SK-N-SH (cell line): Measurements from ENCODE around the gene TACC2. TPM values are rescaled to one million over a fixed set of nuclear protein-coding genes. Genes with fewer than 3 reads are reported as not detected.

ENCODE experiments used
- CTCF ChIA-PET: fragments of 300-600, 350-600 bp; formaldehyde crosslinking; extraction: SDS; loops from one replicate; lab custom pipeline; 2021; lab: Yijun Ruan, JAX
- POLR2A ChIA-PET: fragments of 350-600 bp; sonication (Branson Sonifier 250); formaldehyde crosslinking; extraction: SDS; loops from one replicate; lab custom pipeline; 2020; ENCODE audit warnings: antibody characterized with exemption, inconsistent platforms; lab: Yijun Ruan, JAX
- DNase-seq: peaks from one replicate; pipeline ENCODE4 v3.0.0; 2012
- H2AFZ ChIP-seq: fragments of 200-600 bp; sonication (generic); 2 replicates; pipeline ENCODE4 v1.8.1; 2016; ENCODE audit warnings: antibody characterized with exemption, mild to moderate bottlenecking, low read depth
- H3F3A ChIP-seq: fragments of 200-600 bp; sonication (generic); replicated peaks from 2 replicates; pipeline ENCODE3; 2016; ENCODE audit warnings: antibody characterized with exemption, mild to moderate bottlenecking; ENCODE audit not compliant: insufficient read depth
- H3K27ac ChIP-seq, 2 experiments: fragments of 200-500 bp in 1 of 2; fragments of 200-600 bp in 1 of 2; sonication (Bioruptor generic) in 1 of 2; sonication (generic), shearing (Covaris generic) in 1 of 2; 2 replicates each; pipeline versions ENCODE4 v1.5.1 to v1.6.1; 2014 to 2016; ENCODE audit warnings: low read depth in 2 of 2, inconsistent platforms in 1 of 2, low read length in 1 of 2, mild to moderate bottlenecking in 1 of 2, mixed read lengths in 1 of 2
- H3K27me3 ChIP-seq: fragments of 200-600 bp; sonication (generic), shearing (Covaris generic); 2 replicates; pipeline ENCODE4 v1.6.1; 2016; ENCODE audit warnings: mixed run types; ENCODE audit not compliant: insufficient read depth
- H3K36me3 ChIP-seq, 2 experiments: fragments of 200-500 bp in 1 of 2; fragments of 200-600 bp in 1 of 2; sonication (Bioruptor generic) in 1 of 2; sonication (generic) in 1 of 2; replicated peaks in 1 of 2; 2 replicates each; pipeline versions ENCODE3 to v1.5.1; 2014 to 2016; ENCODE audit warnings: low read length in 1 of 2, mild to moderate bottlenecking in 1 of 2; ENCODE audit not compliant: insufficient read depth in 2 of 2, control insufficient read depth in 1 of 2
- H3K4me1 ChIP-seq, 2 experiments: fragments of 200-500 bp in 1 of 2; fragments of 200-600 bp in 1 of 2; sonication (Bioruptor generic) in 1 of 2; sonication (generic), shearing (Covaris generic) in 1 of 2; 2 replicates each; pipeline versions ENCODE4 v1.5.1 to v1.6.1; 2014 to 2016; ENCODE audit warnings: low read depth in 1 of 2, low read length in 1 of 2, mixed run types in 1 of 2; ENCODE audit not compliant: insufficient read depth in 2 of 2, control insufficient read depth in 1 of 2
- H3K4me2 ChIP-seq: fragments of 200-600 bp; sonication (generic), shearing (Covaris generic); 2 replicates; pipeline ENCODE4 v1.6.1; 2017; ENCODE audit warnings: mixed run types
- H3K4me3 ChIP-seq, 2 experiments: fragments of 200-500 bp in 1 of 2; fragments of 200-600 bp in 1 of 2; sonication (Bioruptor generic) in 1 of 2; sonication (generic), shearing (Covaris generic) in 1 of 2; 2 replicates each; pipeline versions ENCODE4 v1.5.1 to v1.8.1; 2014 to 2016; ENCODE audit warnings: low read depth in 2 of 2, inconsistent platforms in 1 of 2, low read length in 1 of 2, mild to moderate bottlenecking in 1 of 2, mixed read lengths in 1 of 2, moderate library complexity in 1 of 2
- H3K79me2 ChIP-seq: fragments of 200-600 bp; sonication (generic); 2 replicates; pipeline ENCODE4 v1.8.1; 2017; ENCODE audit warnings: mild to moderate bottlenecking; ENCODE audit not compliant: insufficient read depth
- H3K9ac ChIP-seq: fragments of 200-600 bp; sonication (generic); 2 replicates; pipeline ENCODE4 v1.6.1; 2017; ENCODE audit warnings: mixed run types
- H3K9me2 ChIP-seq: fragments of 200-600 bp; sonication (generic); 2 replicates; pipeline ENCODE4 v1.6.1; 2017; ENCODE audit warnings: mixed run types
- H3K9me3 ChIP-seq: fragments of 200-600 bp; sonication (generic); 2 replicates; pipeline ENCODE4 v1.6.1; 2017; ENCODE audit warnings: mixed run types, mild to moderate bottlenecking, moderate library complexity
- H4K20me1 ChIP-seq: fragments of 200-600 bp; sonication (generic); 2 replicates; pipeline ENCODE4 v1.6.1; 2017; ENCODE audit warnings: mild to moderate bottlenecking, mixed run types; ENCODE audit not compliant: insufficient read depth
- ELF1 ChIP-seq: IDR thresholded peaks from 2 replicates; pipeline ENCODE4 v1.4.0; 2012
- EP300 ChIP-seq, 2 experiments: IDR thresholded peaks; 2 replicates each; pipeline versions ENCODE4 v1.4.0 to v1.6.1; 2012; ENCODE audit warnings: borderline replicate concordance in 1 of 2, low read depth in 1 of 2, low read length in 1 of 2
- FOSL2 ChIP-seq: IDR thresholded peaks from 2 replicates; pipeline ENCODE4 v1.4.0; 2012; ENCODE audit warnings: low read depth, mild to moderate bottlenecking, moderate library complexity, borderline replicate concordance
- FOXM1 ChIP-seq: IDR thresholded peaks from 2 replicates; pipeline ENCODE4 v1.4.0; 2012; ENCODE audit warnings: low read depth, mild to moderate bottlenecking
- IRF3 ChIP-seq: fragments of 150-350 bp; IDR thresholded peaks from 2 replicates; pipeline ENCODE4 v1.6.1; 2016; ENCODE audit warnings: mild to moderate bottlenecking, low read depth, low read length
- POLR2AphosphoS5 ChIP-seq: IDR thresholded peaks from 2 replicates; pipeline ENCODE4 v1.6.1; 2012; ENCODE audit warnings: low read depth, low read length
- RAD21 ChIP-seq: IDR thresholded peaks from 2 replicates; pipeline ENCODE4 v1.6.1; 2012; ENCODE audit warnings: mild to moderate bottlenecking, low read length
- RFX5 ChIP-seq: IDR thresholded peaks from 2 replicates; pipeline ENCODE4 v1.6.1; 2012; ENCODE audit warnings: mild to moderate bottlenecking, improper control_type of control experiment, low read length
- RXRA ChIP-seq: IDR thresholded peaks from 2 replicates; pipeline ENCODE4 v1.4.0; 2012; ENCODE audit warnings: low read depth, mild to moderate bottlenecking, borderline replicate concordance
- SIN3A ChIP-seq: IDR thresholded peaks from 2 replicates; pipeline ENCODE4 v1.6.1; 2012; ENCODE audit warnings: low read depth, mild to moderate bottlenecking, low read length, moderate library complexity, borderline replicate concordance
- SMC3 ChIP-seq: IDR thresholded peaks from 2 replicates; pipeline ENCODE4 v1.6.1; 2012; ENCODE audit warnings: low read depth, low read length, improper control_type of control experiment
- WGBS: methylation state at CpG from one replicate; pipeline ENCODE4 v1.1.6; 2017; ENCODE audit warnings: low lambda C conversion rate; 5-methylcytosine and 5-hydroxymethylcytosine counted together
- polyA plus RNA-seq, 3 experiments: library from polyadenylated mRNA; depleted of rRNA; stranded (reverse); fragments of >200 nt; gene quantifications; 2 replicates each; pipeline ENCODE4 v1.2.3, GENCODE V29; 2012
- TF ChIP-seq, protein P1 (sequence below): IDR thresholded peaks from 2 replicates; pipeline ENCODE4 v1.4.0; 2012; ENCODE audit warnings: low read depth, borderline replicate concordance
- TF ChIP-seq, protein P2 (sequence below): IDR thresholded peaks from 2 replicates; pipeline ENCODE4 v1.6.1; 2012; ENCODE audit warnings: mild to moderate bottlenecking, low read depth, low read length, moderate library complexity
- TF ChIP-seq, protein P3 (sequence below): IDR thresholded peaks from 2 replicates; pipeline ENCODE4; 2012

TACC2 gene
- polyA plus RNA-seq, 1 of the 3 experiments (the other 2 are of a cell fraction): 8.8 TPM

- Histone ChIP-seq H3K9ac (no peak overlapping the region), H3K79me2 (no peaks in the 10 kb centered on the region; the same call in 1 of the 2 replicates), H3K4me2 (no peak overlapping the region), H3K9me3 (no peaks in the 10 kb centered on the region)
- DNase-seq: no peak
- TF ChIP-seq SMC3: no peak
- no peak for TF ChIP-seq RXRA
- TF ChIP-seq, protein P1, sequence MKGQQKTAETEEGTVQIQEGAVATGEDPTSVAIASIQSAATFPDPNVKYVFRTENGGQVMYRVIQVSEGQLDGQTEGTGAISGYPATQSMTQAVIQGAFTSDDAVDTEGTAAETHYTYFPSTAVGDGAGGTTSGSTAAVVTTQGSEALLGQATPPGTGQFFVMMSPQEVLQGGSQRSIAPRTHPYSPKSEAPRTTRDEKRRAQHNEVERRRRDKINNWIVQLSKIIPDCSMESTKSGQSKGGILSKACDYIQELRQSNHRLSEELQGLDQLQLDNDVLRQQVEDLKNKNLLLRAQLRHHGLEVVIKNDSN: no peak
- TF ChIP-seq SIN3A: no peak
- TF ChIP-seq RFX5: no peak
- no peak for TF ChIP-seq FOXM1
- no peak for TF ChIP-seq FOSL2
- TF ChIP-seq RAD21: no peak
- TF ChIP-seq ELF1: no peak
- TF ChIP-seq EP300 (IDR thresholded peaks at IDR 0.05; ENCODE audit: borderline replicate concordance in 1 of 2, low read depth in 1 of 2, low read length in 1 of 2): no peak
- TF ChIP-seq POLR2AphosphoS5: no peak
- no peak for TF ChIP-seq IRF3
- TF ChIP-seq, protein P2, sequence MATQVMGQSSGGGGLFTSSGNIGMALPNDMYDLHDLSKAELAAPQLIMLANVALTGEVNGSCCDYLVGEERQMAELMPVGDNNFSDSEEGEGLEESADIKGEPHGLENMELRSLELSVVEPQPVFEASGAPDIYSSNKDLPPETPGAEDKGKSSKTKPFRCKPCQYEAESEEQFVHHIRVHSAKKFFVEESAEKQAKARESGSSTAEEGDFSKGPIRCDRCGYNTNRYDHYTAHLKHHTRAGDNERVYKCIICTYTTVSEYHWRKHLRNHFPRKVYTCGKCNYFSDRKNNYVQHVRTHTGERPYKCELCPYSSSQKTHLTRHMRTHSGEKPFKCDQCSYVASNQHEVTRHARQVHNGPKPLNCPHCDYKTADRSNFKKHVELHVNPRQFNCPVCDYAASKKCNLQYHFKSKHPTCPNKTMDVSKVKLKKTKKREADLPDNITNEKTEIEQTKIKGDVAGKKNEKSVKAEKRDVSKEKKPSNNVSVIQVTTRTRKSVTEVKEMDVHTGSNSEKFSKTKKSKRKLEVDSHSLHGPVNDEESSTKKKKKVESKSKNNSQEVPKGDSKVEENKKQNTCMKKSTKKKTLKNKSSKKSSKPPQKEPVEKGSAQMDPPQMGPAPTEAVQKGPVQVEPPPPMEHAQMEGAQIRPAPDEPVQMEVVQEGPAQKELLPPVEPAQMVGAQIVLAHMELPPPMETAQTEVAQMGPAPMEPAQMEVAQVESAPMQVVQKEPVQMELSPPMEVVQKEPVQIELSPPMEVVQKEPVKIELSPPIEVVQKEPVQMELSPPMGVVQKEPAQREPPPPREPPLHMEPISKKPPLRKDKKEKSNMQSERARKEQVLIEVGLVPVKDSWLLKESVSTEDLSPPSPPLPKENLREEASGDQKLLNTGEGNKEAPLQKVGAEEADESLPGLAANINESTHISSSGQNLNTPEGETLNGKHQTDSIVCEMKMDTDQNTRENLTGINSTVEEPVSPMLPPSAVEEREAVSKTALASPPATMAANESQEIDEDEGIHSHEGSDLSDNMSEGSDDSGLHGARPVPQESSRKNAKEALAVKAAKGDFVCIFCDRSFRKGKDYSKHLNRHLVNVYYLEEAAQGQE: no peak
- TF ChIP-seq, protein P3, sequence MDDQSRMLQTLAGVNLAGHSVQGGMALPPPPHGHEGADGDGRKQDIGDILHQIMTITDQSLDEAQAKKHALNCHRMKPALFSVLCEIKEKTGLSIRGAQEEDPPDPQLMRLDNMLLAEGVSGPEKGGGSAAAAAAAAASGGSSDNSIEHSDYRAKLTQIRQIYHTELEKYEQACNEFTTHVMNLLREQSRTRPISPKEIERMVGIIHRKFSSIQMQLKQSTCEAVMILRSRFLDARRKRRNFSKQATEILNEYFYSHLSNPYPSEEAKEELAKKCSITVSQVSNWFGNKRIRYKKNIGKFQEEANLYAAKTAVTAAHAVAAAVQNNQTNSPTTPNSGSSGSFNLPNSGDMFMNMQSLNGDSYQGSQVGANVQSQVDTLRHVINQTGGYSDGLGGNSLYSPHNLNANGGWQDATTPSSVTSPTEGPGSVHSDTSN: no peak
- TF ChIP-seq, all 33 proteins: peak for 0
- no peaks in the 10 kb centered on the region for H3K36me3 ChIP-seq
- H3K27ac ChIP-seq: peak overlapping the region in 1 of 2 experiments; percentile 53; a peak in 2 of 4 replicates
- ChIA-PET CTCF (interaction anchor here (1.2 to 9.9 kb wide), 5 partner anchors 9 to 103 kb away, joined by 3 to 111 read pairs (median 10); no protein-coding TSS in a partner anchor), POLR2A (interaction anchor here (0.7 to 7.2 kb wide), 2 partner anchors 25 to 264 kb away, joined by 3 to 90 read pairs; no protein-coding TSS in a partner anchor)
- no peaks in the 10 kb centered on the region for H3K27me3 ChIP-seq
- H3K9me2 ChIP-seq: no peaks in the 10 kb centered on the region
- H3K4me3 ChIP-seq: peak overlapping the region in 1 of 2 experiments; percentile 74; a peak in 1 of 4 replicates
- H3F3A ChIP-seq: no peaks in the 10 kb centered on the region
- no peaks in the 10 kb centered on the region for H4K20me1 ChIP-seq
- peaks cover 0 to 48% of the 10 kb centered on the region in 2 experiments; a peak in 2 of 4 replicates for H3K4me1 ChIP-seq
- 91% methylated on average over 13 of the region's 13 CpGs for WGBS
- H2AFZ ChIP-seq: no peak overlapping the region
Measured at GRCh38 chr10:122165484-122166276, 176.7 kb downstream of the TACC2 start.
